ENCODE results near the gene NRSN1. TPM values are rescaled to one million over a fixed set of nuclear protein-coding genes. Genes with fewer than 3 reads are reported as not detected.

The NRSN1 gene
- total RNA-seq, 1 experiment from 2014 or later, result not detected

GRCh38 chr6:24148154-24148570 lies 22.1 kb downstream of the NRSN1 start:
- H3K4me3 ChIP-seq, result no peak overlapping the region
- H3K9me3 ChIP-seq (replicated peaks), result 0 out of 2 replicates have a peak, but pooled peaks cover 8% of the 10 kb centered on the region
- H3K4me1 ChIP-seq (replicated peaks), result no peaks in the 10 kb centered on the region
- H3K36me3 ChIP-seq, result no peaks in the 10 kb centered on the region
- H3K27ac ChIP-seq, result no peak overlapping the region
- no peak for DNase-seq (ENCODE audit: low read depth in 1 of 2, low spot score in 2 of 2)
- H3K27me3 ChIP-seq (replicated peaks), result no peaks in the 10 kb centered on the region

- H3K27me3 ChIP-seq (replicated peaks), result no peaks in the 10 kb centered on the region
- H3K9me3 ChIP-seq (replicated peaks), result 0 out of 2 replicates have a peak, but pooled peaks cover 8% of the 10 kb centered on the region
- H3K36me3 ChIP-seq, result no peaks in the 10 kb centered on the region
- H3K4me1 ChIP-seq (replicated peaks), result no peaks in the 10 kb centered on the region
- no peak overlapping the region for H3K4me3 ChIP-seq
- no peak overlapping the region for H3K27ac ChIP-seq
- DNase-seq (ENCODE audit: low read depth in 1 of 2, low spot score in 2 of 2), result no peak
Observed at GRCh38 chr6:24148684-24149083, 22.7 kb downstream of the NRSN1 start.

GRCh38 chr6:24149296-24149695 lies 23.3 kb downstream of the NRSN1 start:
- Histone ChIP-seq H3K27ac (no peak overlapping the region), H3K4me3 (no peak overlapping the region), H3K27me3 (replicated peaks) (no peaks in the 10 kb centered on the region), H3K4me1 (replicated peaks) (no peaks in the 10 kb centered on the region), H3K9me3 (replicated peaks) (0 out of 2 replicates have a peak, but pooled peaks cover 8% of the 10 kb centered on the region), H3K36me3 (no peaks in the 10 kb centered on the region)
- DNase-seq (ENCODE audit: low read depth in 1 of 2, low spot score in 2 of 2), result no peak

- Histone ChIP-seq H3K4me3 (no peak overlapping the region), H3K27ac (no peak overlapping the region), H3K4me1 (replicated peaks) (no peaks in the 10 kb centered on the region), H3K36me3 (no peaks in the 10 kb centered on the region), H3K9me3 (replicated peaks) (0 out of 2 replicates have a peak, but pooled peaks cover 8% of the 10 kb centered on the region), H3K27me3 (replicated peaks) (no peaks in the 10 kb centered on the region)
- DNase-seq (ENCODE audit: low read depth in 1 of 2, low spot score in 2 of 2), result no peak
Observed at GRCh38 chr6:24149836-24150235, 23.8 kb downstream of the NRSN1 start.

- no peak overlapping the region for H3K4me3 ChIP-seq
- H3K27me3 ChIP-seq (replicated peaks), result no peaks in the 10 kb centered on the region
- 0 out of 2 replicates have a peak, but pooled peaks cover 8% of the 10 kb centered on the region for H3K9me3 ChIP-seq (replicated peaks)
- no peak overlapping the region for H3K27ac ChIP-seq
- no peaks in the 10 kb centered on the region for H3K36me3 ChIP-seq
- H3K4me1 ChIP-seq (replicated peaks), result no peaks in the 10 kb centered on the region
- DNase-seq (ENCODE audit: low read depth in 1 of 2, low spot score in 2 of 2), result no peak
Observed at GRCh38 chr6:24152014-24152413, 26.0 kb downstream of the NRSN1 start.

- no peaks in the 10 kb centered on the region for H3K4me1 ChIP-seq (replicated peaks)
- H3K27me3 ChIP-seq (replicated peaks), result no peaks in the 10 kb centered on the region
- H3K4me3 ChIP-seq, result no peak overlapping the region
- H3K9me3 ChIP-seq (replicated peaks), result 0 out of 2 replicates have a peak, but pooled peaks cover 4% of the 10 kb centered on the region
- no peak for DNase-seq (ENCODE audit: low read depth in 1 of 2, low spot score in 2 of 2)
- no peak overlapping the region for H3K27ac ChIP-seq
- no peaks in the 10 kb centered on the region for H3K36me3 ChIP-seq
Observed at GRCh38 chr6:24154121-24154520, 28.1 kb downstream of the NRSN1 start.

GRCh38 chr6:24157886-24158285 lies 31.9 kb downstream of the NRSN1 start:
- no peak for DNase-seq (ENCODE audit: low read depth in 1 of 2, low spot score in 2 of 2)
- Histone ChIP-seq H3K27me3 (replicated peaks) (no peaks in the 10 kb centered on the region), H3K4me1 (replicated peaks) (no peaks in the 10 kb centered on the region), H3K4me3 (no peak overlapping the region), H3K9me3 (replicated peaks) (no peaks in the 10 kb centered on the region), H3K27ac (no peak overlapping the region), H3K36me3 (no peaks in the 10 kb centered on the region)

GRCh38 chr6:24183584-24183983 lies 57.6 kb downstream of the NRSN1 start:
- Histone ChIP-seq H3K27me3 (replicated peaks) (no peaks in the 10 kb centered on the region), H3K36me3 (no peaks in the 10 kb centered on the region), H3K4me1 (replicated peaks) (no peaks in the 10 kb centered on the region), H3K9me3 (replicated peaks) (no peaks in the 10 kb centered on the region; the same call in 1 of the 2 replicates), H3K4me3 (no peak overlapping the region), H3K27ac (no peak overlapping the region)
- DNase-seq (ENCODE audit: low read depth in 1 of 2, low spot score in 2 of 2), result no peak

GRCh38 chr6:24186349-24186748 lies 60.3 kb downstream of the NRSN1 start:
- H3K27me3 ChIP-seq (replicated peaks), result no peaks in the 10 kb centered on the region
- DNase-seq (ENCODE audit: low read depth in 1 of 2, low spot score in 2 of 2), result no peak
- no peaks in the 10 kb centered on the region for H3K36me3 ChIP-seq
- H3K4me1 ChIP-seq (replicated peaks), result no peaks in the 10 kb centered on the region
- H3K9me3 ChIP-seq (replicated peaks), result no peaks in the 10 kb centered on the region
- no peak overlapping the region for H3K4me3 ChIP-seq
- H3K27ac ChIP-seq, result no peak overlapping the region

- Histone ChIP-seq H3K27me3 (replicated peaks) (no peaks in the 10 kb centered on the region), H3K4me3 (no peak overlapping the region), H3K27ac (no peak overlapping the region), H3K36me3 (no peaks in the 10 kb centered on the region), H3K9me3 (replicated peaks) (no peaks in the 10 kb centered on the region), H3K4me1 (replicated peaks) (no peaks in the 10 kb centered on the region)
- no peak for DNase-seq (ENCODE audit: low read depth in 1 of 2, low spot score in 2 of 2)
Observed at GRCh38 chr6:24187965-24188577, 62.1 kb downstream of the NRSN1 start.

GRCh38 chr6:24188578-24189080 lies 62.6 kb downstream of the NRSN1 start:
- Histone ChIP-seq H3K4me3 (no peak overlapping the region), H3K36me3 (no peaks in the 10 kb centered on the region), H3K9me3 (replicated peaks) (no peaks in the 10 kb centered on the region), H3K4me1 (replicated peaks) (no peaks in the 10 kb centered on the region), H3K27ac (no peak overlapping the region), H3K27me3 (replicated peaks) (no peaks in the 10 kb centered on the region)
- no peak for DNase-seq (ENCODE audit: low read depth in 1 of 2, low spot score in 2 of 2)

- Histone ChIP-seq H3K27ac (no peak overlapping the region), H3K36me3 (no peaks in the 10 kb centered on the region), H3K9me3 (replicated peaks) (no peaks in the 10 kb centered on the region; the same call in 1 of the 2 replicates), H3K27me3 (replicated peaks) (no peaks in the 10 kb centered on the region), H3K4me1 (replicated peaks) (no peaks in the 10 kb centered on the region), H3K4me3 (no peak overlapping the region)
- DNase-seq (ENCODE audit: low read depth in 1 of 2, low spot score in 2 of 2), result no peak
Observed at GRCh38 chr6:24191346-24191745, 65.3 kb downstream of the NRSN1 start.

GRCh38 chr6:24193364-24193763 lies 67.3 kb downstream of the NRSN1 start:
- Histone ChIP-seq H3K4me3 (no peak overlapping the region), H3K9me3 (replicated peaks) (no peaks in the 10 kb centered on the region; the same call in 1 of the 2 replicates), H3K4me1 (replicated peaks) (no peaks in the 10 kb centered on the region), H3K36me3 (no peaks in the 10 kb centered on the region), H3K27me3 (replicated peaks) (no peaks in the 10 kb centered on the region), H3K27ac (no peak overlapping the region)
- DNase-seq (ENCODE audit: low read depth in 1 of 2, low spot score in 2 of 2), result no peak

GRCh38 chr6:24194978-24195700 lies 69.1 kb downstream of the NRSN1 start:
- no peaks in the 10 kb centered on the region for H3K36me3 ChIP-seq
- H3K4me3 ChIP-seq, result no peak overlapping the region
- no peak for DNase-seq (ENCODE audit: low read depth in 1 of 2, low spot score in 2 of 2)
- no peaks in the 10 kb centered on the region for H3K27me3 ChIP-seq (replicated peaks)
- H3K9me3 ChIP-seq (replicated peaks), result no peaks in the 10 kb centered on the region; the same call in 1 of the 2 replicates
- H3K4me1 ChIP-seq (replicated peaks), result no peaks in the 10 kb centered on the region
- no peak overlapping the region for H3K27ac ChIP-seq

Measured in SJSA1 (cell line).